Measurements from ENCODE around the gene NIBAN1.

NIBAN1 gene

GRCh38 chr1:184943998-184944397, 30.3 kb downstream of the NIBAN1 start:
- H3K9ac ChIP-seq (ENCODE audit: low read length in 2 of 2): no peak overlapping the region
- no peaks in the 10 kb centered on the region for H3K9me3 ChIP-seq (ENCODE audit: control insufficient read depth in 2 of 2, low read length in 2 of 2)
- no peaks in the 10 kb centered on the region for H3K27me3 ChIP-seq (ENCODE audit: control insufficient read depth in 1 of 2, insufficient read depth in 2 of 2, low read length in 2 of 2)
- H3K4me3 ChIP-seq (ENCODE audit: low read length in 2 of 2): no peak overlapping the region
- H3K4me1 ChIP-seq (ENCODE audit: control insufficient read depth, insufficient read depth, low read length): peaks cover 4% of the 10 kb centered on the region
- peak overlapping the region; percentile 37 for H3K27ac ChIP-seq (ENCODE audit: low read length)
- H3K36me3 ChIP-seq (ENCODE audit: control insufficient read depth in 2 of 2, insufficient read depth in 2 of 2, low read length in 2 of 2): no peaks in the 10 kb centered on the region

DNA sequence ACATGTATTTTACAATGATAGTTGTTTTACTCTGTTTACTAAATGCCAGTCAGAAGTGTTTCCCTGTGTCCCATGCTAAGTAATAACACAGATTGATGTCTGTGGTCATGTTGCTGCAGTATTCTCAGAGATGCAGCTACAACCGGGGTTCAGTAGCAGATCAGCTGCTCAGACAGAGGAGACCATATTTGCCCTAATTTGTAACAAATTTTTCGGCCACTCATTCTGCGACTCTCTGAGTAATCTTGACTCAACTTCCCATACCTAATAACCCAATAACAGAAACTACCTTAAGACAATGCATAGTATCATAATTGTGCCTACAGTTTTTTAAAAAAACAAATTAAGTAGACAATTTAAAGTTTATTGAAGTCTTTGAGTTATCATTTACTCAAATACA, 32.6 kb downstream of the NIBAN1 start:
- H3K27me3 ChIP-seq (ENCODE audit: control insufficient read depth in 1 of 2, insufficient read depth in 2 of 2, low read length in 2 of 2): no peaks in the 10 kb centered on the region
- no peak overlapping the region for H3K4me3 ChIP-seq (ENCODE audit: low read length in 2 of 2)
- H3K9me3 ChIP-seq (ENCODE audit: control insufficient read depth in 2 of 2, low read length in 2 of 2): no peaks in the 10 kb centered on the region
- no peaks in the 10 kb centered on the region for H3K36me3 ChIP-seq (ENCODE audit: control insufficient read depth in 2 of 2, insufficient read depth in 2 of 2, low read length in 2 of 2)
- H3K9ac ChIP-seq (ENCODE audit: low read length in 2 of 2): no peak overlapping the region
- H3K27ac ChIP-seq (ENCODE audit: low read length): no peak overlapping the region
- peaks cover 4% of the 10 kb centered on the region for H3K4me1 ChIP-seq (ENCODE audit: control insufficient read depth, insufficient read depth, low read length)

GRCh38 chr1:184941410-184941733, 32.9 kb downstream of the NIBAN1 start:
- Histone ChIP-seq H3K27me3 (ENCODE audit: control insufficient read depth in 1 of 2, insufficient read depth in 2 of 2, low read length in 2 of 2) (no peaks in the 10 kb centered on the region), H3K4me1 (ENCODE audit: control insufficient read depth, insufficient read depth, low read length) (peaks cover 6% of the 10 kb centered on the region), H3K9me3 (ENCODE audit: control insufficient read depth in 2 of 2, low read length in 2 of 2) (no peaks in the 10 kb centered on the region), H3K9ac (ENCODE audit: low read length in 2 of 2) (no peak overlapping the region), H3K27ac (ENCODE audit: low read length) (no peak overlapping the region), H3K4me3 (ENCODE audit: low read length in 2 of 2) (no peak overlapping the region), H3K36me3 (ENCODE audit: control insufficient read depth in 2 of 2, insufficient read depth in 2 of 2, low read length in 2 of 2) (no peaks in the 10 kb centered on the region)

- H3K9ac ChIP-seq (ENCODE audit: low read length in 2 of 2): no peak overlapping the region
- no peak overlapping the region for H3K4me3 ChIP-seq (ENCODE audit: low read length in 2 of 2)
- H3K36me3 ChIP-seq (ENCODE audit: control insufficient read depth in 2 of 2, insufficient read depth in 2 of 2, low read length in 2 of 2): no peaks in the 10 kb centered on the region
- no peak overlapping the region for H3K27ac ChIP-seq (ENCODE audit: low read length)
- H3K4me1 ChIP-seq (ENCODE audit: control insufficient read depth, insufficient read depth, low read length): peaks cover 7% of the 10 kb centered on the region
- no peaks in the 10 kb centered on the region for H3K9me3 ChIP-seq (ENCODE audit: control insufficient read depth in 2 of 2, low read length in 2 of 2)
- no peaks in the 10 kb centered on the region for H3K27me3 ChIP-seq (ENCODE audit: control insufficient read depth in 1 of 2, insufficient read depth in 2 of 2, low read length in 2 of 2)
These were observed 33.5 kb downstream of the NIBAN1 start for GRCh38 chr1:184940694-184941409.

GRCh38 chr1:184940226-184940625, 34.1 kb downstream of the NIBAN1 start:
- Histone ChIP-seq H3K27ac (ENCODE audit: low read length) (no peak overlapping the region), H3K27me3 (ENCODE audit: control insufficient read depth in 1 of 2, insufficient read depth in 2 of 2, low read length in 2 of 2) (no peaks in the 10 kb centered on the region), H3K4me1 (ENCODE audit: control insufficient read depth, insufficient read depth, low read length) (peaks cover 4% of the 10 kb centered on the region), H3K4me3 (ENCODE audit: low read length in 2 of 2) (no peak overlapping the region), H3K36me3 (ENCODE audit: control insufficient read depth in 2 of 2, insufficient read depth in 2 of 2, low read length in 2 of 2) (no peaks in the 10 kb centered on the region), H3K9me3 (ENCODE audit: control insufficient read depth in 2 of 2, low read length in 2 of 2) (no peaks in the 10 kb centered on the region), H3K9ac (ENCODE audit: low read length in 2 of 2) (no peak overlapping the region)

DNA sequence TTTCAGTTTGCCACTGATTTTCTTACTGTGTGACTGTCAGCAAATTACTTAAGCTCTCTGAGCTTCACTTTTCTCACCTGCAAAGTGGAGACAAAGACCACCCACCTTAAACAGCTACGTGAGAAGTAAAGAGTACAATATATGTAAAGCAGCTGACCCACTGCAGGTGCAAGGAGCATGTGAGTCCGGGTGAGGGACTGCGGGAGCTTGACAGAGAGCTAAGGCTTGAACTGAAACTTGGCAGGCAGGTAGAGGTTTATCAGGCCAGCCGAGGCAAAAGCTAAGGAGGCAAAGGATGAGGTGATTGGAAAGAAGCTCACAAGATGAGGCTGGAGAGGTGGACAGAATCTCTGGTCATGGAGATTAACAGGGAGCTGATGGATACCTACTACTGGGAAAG, 36.6 kb downstream of the NIBAN1 start:
- Histone ChIP-seq H3K27ac (ENCODE audit: low read length) (no peak overlapping the region), H3K9ac (ENCODE audit: low read length in 2 of 2) (no peak overlapping the region), H3K4me1 (ENCODE audit: control insufficient read depth, insufficient read depth, low read length) (peaks cover 4% of the 10 kb centered on the region), H3K9me3 (ENCODE audit: control insufficient read depth in 2 of 2, low read length in 2 of 2) (no peaks in the 10 kb centered on the region), H3K36me3 (ENCODE audit: control insufficient read depth in 2 of 2, insufficient read depth in 2 of 2, low read length in 2 of 2) (no peaks in the 10 kb centered on the region), H3K4me3 (ENCODE audit: low read length in 2 of 2) (no peak overlapping the region), H3K27me3 (ENCODE audit: control insufficient read depth in 1 of 2, insufficient read depth in 2 of 2, low read length in 2 of 2) (no peaks in the 10 kb centered on the region)

DNA sequence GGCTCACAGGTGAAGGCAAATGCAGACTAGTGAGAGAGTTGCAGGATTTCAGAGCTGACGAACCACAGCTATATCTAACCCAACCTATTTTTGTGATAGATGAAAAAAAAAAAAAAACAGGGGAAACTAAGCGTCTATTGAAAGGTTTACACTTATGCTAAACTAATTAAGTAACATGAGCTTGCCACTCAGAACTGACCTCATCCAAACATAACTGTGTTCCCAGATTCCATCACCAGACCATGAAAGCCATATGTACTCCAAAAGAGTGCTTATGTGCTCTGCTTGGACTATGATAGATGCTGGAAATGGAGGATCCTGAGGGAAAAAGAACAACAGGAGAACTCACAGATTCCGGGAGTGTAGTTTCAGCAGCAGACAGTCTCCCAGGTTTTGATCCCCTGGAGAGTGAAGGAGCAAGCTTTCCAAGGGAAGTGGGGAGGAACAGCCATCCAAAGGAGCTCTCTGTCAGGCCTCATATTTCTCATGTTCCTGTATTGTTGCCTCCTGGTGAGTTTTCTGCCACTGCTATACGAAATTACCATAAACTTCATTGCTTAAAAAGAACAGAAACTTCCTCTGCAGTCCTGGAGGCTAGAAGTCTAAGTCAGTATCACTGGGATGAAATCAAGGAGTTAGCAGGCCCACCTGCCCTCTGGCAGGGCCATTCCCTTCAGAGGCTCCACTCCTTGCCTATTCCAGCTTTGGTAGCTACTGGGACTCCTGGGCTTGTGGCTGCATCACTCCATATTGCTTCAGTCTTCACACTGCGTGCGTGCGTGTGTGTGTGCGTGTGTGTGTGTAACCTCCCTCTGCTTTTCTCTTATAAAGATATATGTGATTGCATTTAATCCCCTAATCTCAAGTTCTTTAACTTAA, 38.1 kb downstream of the NIBAN1 start:
- H3K36me3 ChIP-seq (ENCODE audit: control insufficient read depth in 2 of 2, insufficient read depth in 2 of 2, low read length in 2 of 2): no peaks in the 10 kb centered on the region
- H3K4me3 ChIP-seq (ENCODE audit: low read length in 2 of 2): peak overlapping the region; percentile 16 to 17
- no peaks in the 10 kb centered on the region for H3K27me3 ChIP-seq (ENCODE audit: control insufficient read depth in 1 of 2, insufficient read depth in 2 of 2, low read length in 2 of 2)
- H3K4me1 ChIP-seq (ENCODE audit: control insufficient read depth, insufficient read depth, low read length): peaks cover 4% of the 10 kb centered on the region
- H3K9ac ChIP-seq (ENCODE audit: low read length in 2 of 2): no peak overlapping the region
- no peaks in the 10 kb centered on the region for H3K9me3 ChIP-seq (ENCODE audit: control insufficient read depth in 2 of 2, low read length in 2 of 2)
- H3K27ac ChIP-seq (ENCODE audit: low read length): no peak overlapping the region

DNA sequence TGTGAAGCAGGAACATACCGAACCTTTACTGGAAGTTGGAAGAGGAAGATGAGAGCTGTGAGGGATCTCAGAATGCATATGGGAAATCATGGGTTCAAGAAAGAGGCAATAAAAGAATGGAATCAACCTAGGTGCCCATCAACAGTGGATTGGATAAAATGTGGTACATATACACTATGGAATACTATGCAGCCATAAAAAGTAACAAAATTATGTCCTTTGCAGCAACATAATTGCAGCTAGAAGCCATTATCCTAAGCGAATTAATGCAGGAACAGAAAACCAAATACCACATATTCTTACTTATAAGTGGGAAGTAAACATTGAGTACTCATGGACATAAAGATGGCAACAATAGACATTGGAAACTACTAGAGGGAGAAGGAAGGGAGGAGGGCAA, 40.4 kb downstream of the NIBAN1 start:
- Histone ChIP-seq H3K9ac (ENCODE audit: low read length in 2 of 2) (no peak overlapping the region), H3K4me1 (ENCODE audit: control insufficient read depth, insufficient read depth, low read length) (peaks cover 4% of the 10 kb centered on the region), H3K27me3 (ENCODE audit: control insufficient read depth in 1 of 2, insufficient read depth in 2 of 2, low read length in 2 of 2) (no peaks in the 10 kb centered on the region), H3K4me3 (ENCODE audit: low read length in 2 of 2) (no peak overlapping the region), H3K9me3 (ENCODE audit: control insufficient read depth in 2 of 2, low read length in 2 of 2) (no peaks in the 10 kb centered on the region), H3K27ac (ENCODE audit: low read length) (no peak overlapping the region), H3K36me3 (ENCODE audit: control insufficient read depth in 2 of 2, insufficient read depth in 2 of 2, low read length in 2 of 2) (no peaks in the 10 kb centered on the region)

GRCh38 chr1:184932319-184932718, 42.0 kb downstream of the NIBAN1 start:
- Histone ChIP-seq H3K9ac (ENCODE audit: low read length in 2 of 2) (no peak overlapping the region), H3K4me1 (ENCODE audit: control insufficient read depth, insufficient read depth, low read length) (peaks cover 9% of the 10 kb centered on the region), H3K36me3 (ENCODE audit: control insufficient read depth in 2 of 2, insufficient read depth in 2 of 2, low read length in 2 of 2) (no peaks in the 10 kb centered on the region), H3K27ac (ENCODE audit: low read length) (no peak overlapping the region), H3K4me3 (ENCODE audit: low read length in 2 of 2) (no peak overlapping the region), H3K27me3 (ENCODE audit: control insufficient read depth in 1 of 2, insufficient read depth in 2 of 2, low read length in 2 of 2) (no peaks in the 10 kb centered on the region), H3K9me3 (ENCODE audit: control insufficient read depth in 2 of 2, low read length in 2 of 2) (no peaks in the 10 kb centered on the region)

DNA sequence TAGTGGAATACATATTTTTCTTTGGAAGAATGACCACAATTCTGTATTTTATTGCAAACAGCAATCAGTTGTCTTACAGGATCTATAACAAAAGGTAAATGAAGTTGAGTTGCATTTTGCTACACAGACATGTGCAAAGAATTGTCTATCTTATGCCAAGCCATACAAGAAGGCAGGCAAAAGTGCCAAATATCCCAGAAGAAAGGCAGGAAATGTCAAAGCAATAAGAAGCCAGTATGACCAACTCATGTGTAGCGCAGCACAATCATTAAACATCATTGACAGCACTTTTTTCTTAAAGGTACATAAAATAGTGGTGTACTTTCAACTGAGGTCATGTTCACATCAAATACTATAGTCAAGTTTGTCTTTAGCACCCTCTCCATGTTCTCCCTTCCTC, 42.7 kb downstream of the NIBAN1 start:
- Histone ChIP-seq H3K9ac (ENCODE audit: low read length in 2 of 2) (no peak overlapping the region), H3K9me3 (ENCODE audit: control insufficient read depth in 2 of 2, low read length in 2 of 2) (no peaks in the 10 kb centered on the region), H3K4me3 (ENCODE audit: low read length in 2 of 2) (no peak overlapping the region), H3K36me3 (ENCODE audit: control insufficient read depth in 2 of 2, insufficient read depth in 2 of 2, low read length in 2 of 2) (no peaks in the 10 kb centered on the region), H3K27ac (ENCODE audit: low read length) (no peak overlapping the region), H3K4me1 (ENCODE audit: control insufficient read depth, insufficient read depth, low read length) (peaks cover 8% of the 10 kb centered on the region), H3K27me3 (ENCODE audit: control insufficient read depth in 1 of 2, insufficient read depth in 2 of 2, low read length in 2 of 2) (no peaks in the 10 kb centered on the region)

DNA sequence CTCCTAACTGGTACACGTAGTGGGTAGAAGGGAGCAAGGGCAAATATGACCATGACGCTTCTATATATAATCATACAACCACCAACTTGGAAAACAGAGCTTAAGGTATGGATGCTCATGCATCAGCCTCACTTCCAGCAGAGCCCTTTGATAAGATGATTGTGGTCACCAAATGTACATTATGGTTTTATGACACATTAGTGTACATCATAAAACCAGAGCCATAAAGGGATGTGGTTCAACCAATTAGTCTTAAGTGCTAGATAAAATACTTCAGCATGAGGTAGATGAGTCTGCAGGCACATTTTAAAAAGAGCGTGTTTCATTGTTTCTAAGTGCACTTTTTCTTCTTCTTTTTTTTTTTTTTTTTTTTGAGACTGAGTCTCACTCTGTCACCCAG, 43.7 kb downstream of the NIBAN1 start:
- peaks cover 5% of the 10 kb centered on the region for H3K4me1 ChIP-seq (ENCODE audit: control insufficient read depth, insufficient read depth, low read length)
- H3K36me3 ChIP-seq (ENCODE audit: control insufficient read depth in 2 of 2, insufficient read depth in 2 of 2, low read length in 2 of 2): no peaks in the 10 kb centered on the region
- H3K27ac ChIP-seq (ENCODE audit: low read length): no peak overlapping the region

More for the DNA sequence above, 43.7 kb downstream of the NIBAN1 start:
- Histone ChIP-seq H3K9ac (ENCODE audit: low read length in 2 of 2) (no peak overlapping the region), H3K9me3 (ENCODE audit: control insufficient read depth in 2 of 2, low read length in 2 of 2) (no peaks in the 10 kb centered on the region), H3K4me3 (ENCODE audit: low read length in 2 of 2) (no peak overlapping the region), H3K27me3 (ENCODE audit: control insufficient read depth in 1 of 2, insufficient read depth in 2 of 2, low read length in 2 of 2) (no peaks in the 10 kb centered on the region)

All from stomach smooth muscle (tissue), 2 donors.